ENCODE results near the gene TMEM44. TPM values are rescaled to one million over a fixed set of nuclear protein-coding genes. Genes with fewer than 3 reads are reported as not detected.

Gene TMEM44
- total RNA-seq, 4 donors from 2014 or later, result 6.5 to 24.5 (median 19.5) TPM

DNA sequence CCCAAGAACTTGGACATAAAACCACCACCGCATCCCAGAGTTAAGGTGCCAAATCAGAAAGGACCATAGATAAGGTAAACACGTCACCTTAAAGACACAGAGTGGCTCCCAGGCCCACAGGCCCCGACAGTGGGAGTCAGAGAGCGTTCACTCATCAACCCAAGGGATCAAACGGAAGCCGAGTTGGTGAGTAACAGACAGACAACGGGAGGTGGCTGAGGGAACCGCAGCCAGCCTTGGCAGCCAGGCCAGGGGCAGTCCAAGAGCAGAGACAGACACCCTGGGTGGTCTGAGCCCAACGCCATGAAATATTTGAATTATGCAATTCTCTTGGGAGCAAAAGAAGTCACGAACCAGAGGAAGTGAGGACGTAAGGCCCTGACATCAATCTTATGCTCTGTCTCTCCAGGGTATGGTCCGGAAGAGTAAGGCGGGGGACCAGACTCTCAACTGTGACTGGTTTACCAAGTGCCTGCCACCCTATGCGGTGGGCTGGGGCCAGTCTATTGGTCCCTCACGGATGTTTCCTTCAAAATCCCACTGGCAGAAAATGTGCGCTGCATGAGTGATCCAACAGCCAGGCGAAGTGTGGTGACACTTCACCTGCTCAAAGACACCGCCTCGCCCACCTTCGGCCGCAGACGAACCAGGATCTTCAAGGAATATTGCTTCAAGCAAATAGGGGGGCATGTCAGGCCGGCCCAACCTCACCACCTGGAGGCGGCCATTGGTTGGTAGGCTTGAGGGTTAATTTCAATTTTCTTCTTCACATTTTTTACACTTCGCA lies 34.3 kb downstream of the TMEM44 start:
- no peaks in the 10 kb centered on the region for H3K36me3 ChIP-seq
- TF ChIP-seq, protein P1, sequence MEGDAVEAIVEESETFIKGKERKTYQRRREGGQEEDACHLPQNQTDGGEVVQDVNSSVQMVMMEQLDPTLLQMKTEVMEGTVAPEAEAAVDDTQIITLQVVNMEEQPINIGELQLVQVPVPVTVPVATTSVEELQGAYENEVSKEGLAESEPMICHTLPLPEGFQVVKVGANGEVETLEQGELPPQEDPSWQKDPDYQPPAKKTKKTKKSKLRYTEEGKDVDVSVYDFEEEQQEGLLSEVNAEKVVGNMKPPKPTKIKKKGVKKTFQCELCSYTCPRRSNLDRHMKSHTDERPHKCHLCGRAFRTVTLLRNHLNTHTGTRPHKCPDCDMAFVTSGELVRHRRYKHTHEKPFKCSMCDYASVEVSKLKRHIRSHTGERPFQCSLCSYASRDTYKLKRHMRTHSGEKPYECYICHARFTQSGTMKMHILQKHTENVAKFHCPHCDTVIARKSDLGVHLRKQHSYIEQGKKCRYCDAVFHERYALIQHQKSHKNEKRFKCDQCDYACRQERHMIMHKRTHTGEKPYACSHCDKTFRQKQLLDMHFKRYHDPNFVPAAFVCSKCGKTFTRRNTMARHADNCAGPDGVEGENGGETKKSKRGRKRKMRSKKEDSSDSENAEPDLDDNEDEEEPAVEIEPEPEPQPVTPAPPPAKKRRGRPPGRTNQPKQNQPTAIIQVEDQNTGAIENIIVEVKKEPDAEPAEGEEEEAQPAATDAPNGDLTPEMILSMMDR (IDR thresholded peaks at IDR 0.05), result no peak
- no peak for TF ChIP-seq POLR2A (IDR thresholded peaks at IDR 0.05)
- no peak for DNase-seq
- no peaks in the 10 kb centered on the region for H3K9me3 ChIP-seq
- no peak overlapping the region for H3K27ac ChIP-seq
- no peak overlapping the region for H3K4me3 ChIP-seq
- intact Hi-C loops (cut with DNase I; ENCODE audit: low total_unique reads), result no loop called here
- H3K27me3 ChIP-seq, result no peaks in the 10 kb centered on the region
- no peaks in the 10 kb centered on the region for H3K4me1 ChIP-seq

DNA sequence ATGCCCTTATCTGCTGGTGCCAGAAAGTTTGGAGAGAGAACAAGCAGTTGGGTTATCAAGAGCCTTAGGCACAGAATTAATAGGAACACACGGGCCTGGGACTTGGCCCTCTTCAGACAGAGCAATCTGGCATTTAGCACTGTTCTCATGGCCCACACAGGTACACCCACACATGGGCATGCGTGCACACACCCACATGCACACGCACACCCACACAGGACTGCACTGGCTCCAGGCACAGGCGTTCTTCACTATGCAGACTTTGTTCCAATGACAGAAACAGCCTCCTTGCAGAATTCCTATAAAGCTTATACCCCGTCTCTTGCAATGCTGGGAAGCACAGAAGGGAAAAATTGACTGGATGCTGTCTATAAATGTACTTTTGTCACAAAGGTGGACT lies 36.3 kb downstream of the TMEM44 start:
- H3K9me3 ChIP-seq, result no peaks in the 10 kb centered on the region
- H3K4me3 ChIP-seq, result no peak overlapping the region
- no peaks in the 10 kb centered on the region for H3K36me3 ChIP-seq
- no peak overlapping the region for H3K27ac ChIP-seq
- intact Hi-C loops (cut with DNase I; ENCODE audit: low total_unique reads), result no loop called here
- H3K27me3 ChIP-seq, result no peaks in the 10 kb centered on the region
- DNase-seq, result no peak
- TF ChIP-seq, protein P1 (IDR thresholded peaks at IDR 0.05), result no peak
- TF ChIP-seq POLR2A (IDR thresholded peaks at IDR 0.05), result no peak
- no peaks in the 10 kb centered on the region for H3K4me1 ChIP-seq

DNA sequence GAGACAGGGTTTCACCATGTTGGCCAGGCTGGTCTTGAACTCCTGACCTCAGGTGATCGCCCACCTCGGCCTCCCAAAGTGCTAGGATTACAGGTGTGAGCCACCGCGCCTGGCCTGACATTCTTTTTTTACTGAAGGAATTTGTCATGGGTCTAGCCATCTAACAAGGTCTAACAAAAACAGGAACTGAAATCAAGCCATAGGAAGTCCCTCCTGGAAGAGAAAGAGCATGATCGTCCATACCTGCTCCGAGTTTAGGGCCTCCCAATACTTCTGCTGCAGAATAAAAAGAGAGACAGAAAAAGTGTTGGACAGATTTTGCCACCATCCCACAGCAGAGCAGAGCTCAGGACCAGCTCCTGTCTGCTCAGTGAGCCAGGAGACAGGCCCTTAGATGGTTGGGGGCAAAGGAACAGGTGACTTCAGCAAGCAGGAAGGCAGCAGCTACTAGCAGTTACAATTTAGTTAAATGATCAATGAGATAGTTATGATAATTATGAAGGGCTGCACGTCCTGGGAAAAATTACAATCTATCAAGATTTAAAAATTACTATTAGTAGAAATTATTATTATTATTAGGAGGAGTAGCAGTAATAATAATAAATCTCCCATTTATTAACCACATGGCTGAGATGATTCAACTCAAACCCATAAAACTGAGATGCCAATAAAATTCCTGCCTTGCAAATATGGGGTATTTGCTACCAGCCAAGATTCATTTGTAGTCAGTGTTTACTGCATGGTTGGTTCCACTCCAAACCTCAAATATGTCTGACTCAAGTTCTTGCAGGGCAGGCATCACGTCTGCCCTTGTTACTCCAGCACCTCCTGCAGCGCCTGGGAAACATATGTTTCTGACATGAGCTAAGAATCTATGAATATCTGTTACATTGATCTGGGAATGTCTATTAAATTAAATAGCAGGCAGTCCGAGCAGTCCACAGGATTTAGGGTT lies 40.1 kb downstream of the TMEM44 start:
- Histone ChIP-seq H3K4me3 (no peak overlapping the region), H3K27me3 (no peaks in the 10 kb centered on the region), H3K36me3 (no peaks in the 10 kb centered on the region), H3K4me1 (no peaks in the 10 kb centered on the region), H3K9me3 (no peaks in the 10 kb centered on the region), H3K27ac (no peak overlapping the region)
- no peak for DNase-seq
- intact Hi-C loops (cut with DNase I; ENCODE audit: low total_unique reads), result no loop called here
- TF ChIP-seq, protein P1 (IDR thresholded peaks at IDR 0.05), result no peak
- TF ChIP-seq POLR2A (IDR thresholded peaks at IDR 0.05), result no peak

DNA sequence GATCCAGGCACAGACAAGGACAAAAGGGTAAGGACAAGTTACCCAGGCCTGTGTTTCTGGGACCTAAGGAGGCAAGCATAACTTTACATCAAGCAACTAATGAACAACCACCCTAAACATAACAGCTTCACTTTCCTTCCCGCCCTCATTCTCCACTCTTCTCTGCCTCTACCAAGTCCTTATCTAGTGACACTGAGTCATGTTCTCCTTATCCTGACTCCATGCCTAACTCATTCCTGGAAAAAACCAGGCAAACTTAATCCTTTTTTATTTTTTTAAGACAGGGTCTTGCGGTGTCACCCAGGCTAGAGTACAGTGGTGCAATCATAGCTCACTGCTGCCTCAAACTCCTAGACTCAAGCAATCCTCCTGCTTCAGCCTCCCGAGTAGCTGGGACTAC lies 44.5 kb downstream of the TMEM44 start:
- H3K4me1 ChIP-seq, result no peaks in the 10 kb centered on the region
- intact Hi-C loops (cut with DNase I; ENCODE audit: low total_unique reads), result no loop called here
- no peak overlapping the region for H3K4me3 ChIP-seq
- no peak overlapping the region for H3K27ac ChIP-seq
- no peaks in the 10 kb centered on the region for H3K9me3 ChIP-seq
- TF ChIP-seq, protein P1 (IDR thresholded peaks at IDR 0.05), result no peak
- TF ChIP-seq POLR2A (IDR thresholded peaks at IDR 0.05), result no peak
- DNase-seq, result no peak
- H3K36me3 ChIP-seq, result no peaks in the 10 kb centered on the region
- H3K27me3 ChIP-seq, result no peaks in the 10 kb centered on the region

DNA sequence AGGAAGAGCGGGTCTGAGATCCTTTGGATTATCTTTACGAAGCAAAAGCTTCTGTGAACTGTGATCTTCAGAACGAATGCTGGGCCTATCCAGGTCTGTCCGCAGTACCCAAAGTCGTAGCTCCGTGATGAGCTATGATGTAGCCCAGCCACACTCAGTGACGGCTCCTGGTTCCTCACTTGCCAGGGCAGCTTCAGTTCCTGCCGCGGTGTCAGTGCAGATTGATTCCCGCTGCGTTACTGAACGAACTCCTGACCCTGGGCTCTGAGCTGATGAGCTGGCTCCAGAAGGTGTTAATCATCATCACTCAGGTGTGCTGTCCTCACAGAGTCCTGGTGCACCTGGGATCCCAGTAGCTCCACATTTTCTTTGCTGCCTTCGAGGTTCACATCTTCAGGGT lies 45.0 kb downstream of the TMEM44 start:
- no peak overlapping the region for H3K27ac ChIP-seq
- no peaks in the 10 kb centered on the region for H3K9me3 ChIP-seq
- no peaks in the 10 kb centered on the region for H3K4me1 ChIP-seq
- no peaks in the 10 kb centered on the region for H3K27me3 ChIP-seq
- no peak for TF ChIP-seq POLR2A (IDR thresholded peaks at IDR 0.05)
- TF ChIP-seq, protein P1 (IDR thresholded peaks at IDR 0.05), result no peak
- no peak overlapping the region for H3K4me3 ChIP-seq
- no peak for DNase-seq
- no peaks in the 10 kb centered on the region for H3K36me3 ChIP-seq
- intact Hi-C loops (cut with DNase I; ENCODE audit: low total_unique reads), result no loop called here
